ENCODE data around the gene PCDHB15. TPM values are rescaled to one million over a fixed set of nuclear protein-coding genes. Genes with fewer than 3 reads are reported as not detected.
A peak's percentile ranks its signal among the peaks of the same experiment; 100 is the strongest.
"Not testable (repeated sequence)": the region's sequence is repeated elsewhere in the genome, so short reads cannot be mapped to it uniquely, and the experiment has no call there.

Gene PCDHB15
- total RNA-seq, 2 donors from 2014 or later = 3.7 to 9.8 TPM

DNA sequence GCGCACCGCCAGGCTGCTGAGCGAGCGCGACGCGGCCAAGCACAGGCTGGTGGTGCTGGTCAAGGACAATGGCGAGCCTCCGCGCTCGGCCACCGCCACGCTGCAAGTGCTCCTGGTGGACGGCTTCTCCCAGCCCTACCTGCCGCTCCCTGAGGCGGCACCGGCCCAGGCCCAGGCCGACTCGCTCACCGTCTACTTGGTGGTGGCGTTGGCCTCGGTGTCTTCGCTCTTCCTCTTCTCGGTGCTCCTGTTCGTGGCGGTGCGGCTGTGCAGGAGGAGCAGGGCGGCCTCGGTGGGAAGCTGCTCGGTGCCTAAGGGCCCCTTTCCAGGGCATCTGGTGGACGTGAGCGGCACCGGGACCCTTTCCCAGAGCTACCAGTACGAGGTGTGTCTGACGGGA is 43.5 kb upstream of the PCDHB15 start:
- not testable (repeated sequence) for H3K4me3 ChIP-seq (ENCODE audit: low read length); H3K9ac ChIP-seq (ENCODE audit: extremely low read depth, low read length, poor library complexity, severe bottlenecking); H3K4me1 Mint-ChIP-seq; H3K4me1 ChIP-seq (ENCODE audit: control insufficient read depth, insufficient read depth, low read length); H3K27me3 Mint-ChIP-seq (ENCODE audit: insufficient read depth); H3K27ac ChIP-seq (ENCODE audit: low read depth, low read length); H3K27me3 ChIP-seq (ENCODE audit: control insufficient read depth, insufficient read depth, low read length, poor library complexity, severe bottlenecking); H3K9me3 ChIP-seq (ENCODE audit: control insufficient read depth, low read length); H3K36me3 ChIP-seq (ENCODE audit: control insufficient read depth, insufficient read depth, low read length); DNase-seq; H3K4me3 Mint-ChIP-seq; H3K27ac Mint-ChIP-seq
- H3K9me3 Mint-ChIP-seq = peaks cover 15% of the 10 kb centered on the region
- H3K36me3 Mint-ChIP-seq (ENCODE audit: low read depth) = peaks cover 10% of the 10 kb centered on the region
- 93 to 97% methylated on average over 6 to 29 of the region's 35 CpGs for WGBS, 2 experiments (ENCODE audit: insufficient coverage in 1 of 2, insufficient read length in 1 of 2)

DNA sequence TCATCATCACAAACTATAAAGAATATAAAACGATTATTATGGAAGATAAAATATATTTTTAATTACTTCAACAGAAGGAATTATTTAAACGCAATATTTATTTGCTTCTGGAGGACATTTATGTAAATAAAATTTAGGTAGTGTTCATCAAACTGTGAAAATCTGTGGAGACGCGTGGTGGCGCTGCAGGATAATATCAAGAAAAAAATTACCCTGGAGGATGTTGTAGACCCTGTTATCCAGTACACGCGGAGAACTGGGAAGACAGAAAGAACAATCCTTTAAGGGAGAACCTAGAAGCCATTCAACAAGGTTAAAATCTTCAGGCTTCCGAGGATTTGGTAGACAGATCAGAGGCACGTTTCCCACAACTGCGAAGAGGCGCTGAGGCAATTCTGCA is 36.7 kb upstream of the PCDHB15 start, which contains the start of gene PCDHB12:
Gene PCDHB12 (plus strand): TSS at position 242 of the 400 bp plus-strand sequence. CDS start 189 bp downstream, outside the sequence.
- 81 to 87% methylated on average over 10 of the region's 11 CpGs for WGBS, 2 experiments (ENCODE audit: insufficient coverage in 1 of 2, insufficient read length in 1 of 2)
- H3K4me1 Mint-ChIP-seq = peaks cover 7% of the 10 kb centered on the region
- Histone ChIP-seq H3K4me3 (ENCODE audit: low read length) (no peak within 1 kb of the TSS), H3K27ac (ENCODE audit: low read depth, low read length) (no peak within 1 kb of the TSS), H3K27me3 (ENCODE audit: control insufficient read depth, insufficient read depth, low read length, poor library complexity, severe bottlenecking) (no peaks in the 10 kb centered on the region), H3K9me3 (ENCODE audit: control insufficient read depth, low read length) (no peaks in the 10 kb centered on the region), H3K36me3 (ENCODE audit: control insufficient read depth, insufficient read depth, low read length) (no peaks in the 10 kb centered on the region), H3K9ac (ENCODE audit: extremely low read depth, low read length, poor library complexity, severe bottlenecking) (no peak within 1 kb of the TSS), H3K4me1 (ENCODE audit: control insufficient read depth, insufficient read depth, low read length) (no peaks in the 10 kb centered on the region)
- DNase-seq = peak; percentile 70
- H3K27me3 Mint-ChIP-seq (ENCODE audit: insufficient read depth) = peaks cover 7% of the 10 kb centered on the region
- TF ChIP-seq, protein P1, sequence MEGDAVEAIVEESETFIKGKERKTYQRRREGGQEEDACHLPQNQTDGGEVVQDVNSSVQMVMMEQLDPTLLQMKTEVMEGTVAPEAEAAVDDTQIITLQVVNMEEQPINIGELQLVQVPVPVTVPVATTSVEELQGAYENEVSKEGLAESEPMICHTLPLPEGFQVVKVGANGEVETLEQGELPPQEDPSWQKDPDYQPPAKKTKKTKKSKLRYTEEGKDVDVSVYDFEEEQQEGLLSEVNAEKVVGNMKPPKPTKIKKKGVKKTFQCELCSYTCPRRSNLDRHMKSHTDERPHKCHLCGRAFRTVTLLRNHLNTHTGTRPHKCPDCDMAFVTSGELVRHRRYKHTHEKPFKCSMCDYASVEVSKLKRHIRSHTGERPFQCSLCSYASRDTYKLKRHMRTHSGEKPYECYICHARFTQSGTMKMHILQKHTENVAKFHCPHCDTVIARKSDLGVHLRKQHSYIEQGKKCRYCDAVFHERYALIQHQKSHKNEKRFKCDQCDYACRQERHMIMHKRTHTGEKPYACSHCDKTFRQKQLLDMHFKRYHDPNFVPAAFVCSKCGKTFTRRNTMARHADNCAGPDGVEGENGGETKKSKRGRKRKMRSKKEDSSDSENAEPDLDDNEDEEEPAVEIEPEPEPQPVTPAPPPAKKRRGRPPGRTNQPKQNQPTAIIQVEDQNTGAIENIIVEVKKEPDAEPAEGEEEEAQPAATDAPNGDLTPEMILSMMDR (conservative IDR thresholded peaks at IDR 0.05) = peak; percentile 77
- peaks cover 11% of the 10 kb centered on the region for H3K36me3 Mint-ChIP-seq (ENCODE audit: low read depth)
- peak within 1 kb of the TSS; percentile 78 for H3K27ac Mint-ChIP-seq
- H3K4me3 Mint-ChIP-seq = peak within 1 kb of the TSS; percentile 58
- peaks cover 24% of the 10 kb centered on the region for H3K9me3 Mint-ChIP-seq

DNA sequence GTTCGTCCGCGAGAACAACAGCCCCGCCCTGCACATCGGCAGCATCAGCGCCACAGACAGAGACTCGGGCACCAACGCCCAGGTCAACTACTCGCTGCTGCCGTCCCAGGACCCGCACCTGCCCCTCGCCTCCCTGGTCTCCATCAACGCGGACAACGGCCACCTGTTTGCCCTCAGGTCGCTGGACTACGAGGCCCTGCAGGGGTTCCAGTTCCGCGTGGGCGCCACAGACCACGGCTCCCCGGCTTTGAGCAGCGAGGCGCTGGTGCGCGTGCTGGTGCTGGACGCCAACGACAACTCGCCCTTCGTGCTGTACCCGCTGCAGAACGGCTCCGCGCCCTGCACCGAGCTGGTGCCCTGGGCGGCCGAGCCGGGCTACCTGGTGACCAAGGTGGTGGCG is 34.9 kb upstream of the PCDHB15 start:
- peaks cover 39% of the 10 kb centered on the region for H3K9me3 Mint-ChIP-seq
- H3K27ac ChIP-seq (ENCODE audit: low read depth, low read length); H3K9ac ChIP-seq (ENCODE audit: extremely low read depth, low read length, poor library complexity, severe bottlenecking); H3K27ac Mint-ChIP-seq; H3K9me3 ChIP-seq (ENCODE audit: control insufficient read depth, low read length); H3K4me3 ChIP-seq (ENCODE audit: low read length); H3K27me3 ChIP-seq (ENCODE audit: control insufficient read depth, insufficient read depth, low read length, poor library complexity, severe bottlenecking); DNase-seq; H3K4me1 Mint-ChIP-seq; H3K36me3 ChIP-seq (ENCODE audit: control insufficient read depth, insufficient read depth, low read length); H3K27me3 Mint-ChIP-seq (ENCODE audit: insufficient read depth); H3K4me3 Mint-ChIP-seq; H3K4me1 ChIP-seq (ENCODE audit: control insufficient read depth, insufficient read depth, low read length): not testable (repeated sequence)
- 95 to 100% methylated on average over 11 to 29 of the region's 39 CpGs for WGBS, 2 experiments (ENCODE audit: insufficient coverage in 1 of 2, insufficient read length in 1 of 2)
- peaks cover 18% of the 10 kb centered on the region for H3K36me3 Mint-ChIP-seq (ENCODE audit: low read depth)

DNA sequence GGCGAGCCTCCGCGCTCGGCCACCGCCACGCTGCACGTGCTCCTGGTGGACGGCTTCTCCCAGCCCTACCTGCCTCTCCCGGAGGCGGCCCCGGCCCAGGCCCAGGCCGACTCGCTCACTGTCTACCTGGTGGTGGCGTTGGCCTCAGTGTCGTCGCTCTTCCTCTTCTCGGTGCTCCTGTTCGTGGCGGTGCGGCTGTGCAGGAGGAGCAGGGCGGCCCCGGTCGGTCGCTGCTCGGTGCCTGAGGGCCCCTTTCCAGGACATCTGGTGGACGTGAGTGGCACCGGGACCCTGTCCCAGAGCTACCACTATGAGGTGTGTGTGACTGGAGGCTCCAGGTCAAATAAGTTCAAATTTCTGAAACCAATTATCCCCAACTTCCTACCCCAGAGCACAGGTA is 34.3 kb upstream of the PCDHB15 start:
- H3K4me1 Mint-ChIP-seq; H3K4me3 ChIP-seq (ENCODE audit: low read length); H3K4me1 ChIP-seq (ENCODE audit: control insufficient read depth, insufficient read depth, low read length); H3K9ac ChIP-seq (ENCODE audit: extremely low read depth, low read length, poor library complexity, severe bottlenecking); H3K27me3 Mint-ChIP-seq (ENCODE audit: insufficient read depth); H3K9me3 ChIP-seq (ENCODE audit: control insufficient read depth, low read length); H3K27me3 ChIP-seq (ENCODE audit: control insufficient read depth, insufficient read depth, low read length, poor library complexity, severe bottlenecking); H3K27ac ChIP-seq (ENCODE audit: low read depth, low read length); H3K4me3 Mint-ChIP-seq; DNase-seq; H3K27ac Mint-ChIP-seq; H3K36me3 ChIP-seq (ENCODE audit: control insufficient read depth, insufficient read depth, low read length): not testable (repeated sequence)
- Mint-ChIP-seq H3K36me3 (ENCODE audit: low read depth) (peaks cover 19% of the 10 kb centered on the region), H3K9me3 (peaks cover 43% of the 10 kb centered on the region)
- WGBS, 2 experiments (ENCODE audit: insufficient coverage in 1 of 2, insufficient read length in 1 of 2) = 92 to 93% methylated on average over 8 to 23 of the region's 27 CpGs

Measured in endodermal cell (in vitro differentiated cells).